Measurements from ENCODE around the gene RHOBTB3. TPM values are rescaled to one million over a fixed set of nuclear protein-coding genes. Genes with fewer than 3 reads are reported as not detected.

RHOBTB3 gene
- total and polyA plus RNA-seq, 10 of the 15 experiments (the other 5 are each of a cell fraction or from before 2014, with no cell fraction given): 3.6 to 42.8 (median 8.4) TPM

DNA sequence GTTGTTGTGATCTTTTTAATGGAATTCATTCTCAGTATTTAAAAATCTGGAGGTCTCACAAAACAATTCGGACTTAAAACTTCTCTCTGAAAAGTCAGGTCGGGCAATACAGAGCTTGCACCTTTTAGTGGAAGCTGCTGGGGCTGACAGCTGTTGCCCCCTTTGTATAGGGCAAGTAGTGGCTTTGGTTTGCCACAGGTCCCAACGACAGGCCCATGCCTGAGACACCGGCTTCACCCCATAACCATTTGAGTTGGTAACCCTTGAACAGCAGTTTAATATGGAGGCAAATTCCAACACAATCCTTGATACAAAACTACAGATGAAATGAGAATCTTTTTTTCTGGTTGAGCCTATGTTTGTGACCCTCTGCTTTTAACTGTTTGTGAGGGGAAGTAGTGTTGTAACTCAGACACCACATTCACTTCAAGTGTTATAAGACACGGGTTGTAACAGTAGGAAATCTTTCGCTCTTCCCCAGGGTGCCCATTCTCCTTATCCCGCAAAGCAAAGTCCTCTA lies 92.1 kb downstream of the RHOBTB3 start:
- ChIA-PET SMC1A (ENCODE audit: uncharacterized antibody, unreplicated experiment) (interaction anchor here (0.6 to 15.2 kb wide), 20 partner anchors 8 to 256 kb away, joined by 3 to 320 read pairs (median 7); partner anchors contain the start of genes RFESD and RHOBTB3), CTCF (interaction anchor here (0.8 to 11.4 kb wide), 18 partner anchors 9 to 178 kb away, joined by 3 to 145 read pairs (median 4); partner anchors contain the start of gene RFESD), RAD21 (ENCODE audit: unreplicated experiment) (interaction anchor here (0.9 to 12.7 kb wide), 14 partner anchors 8 to 178 kb away, joined by 3 to 186 read pairs (median 8); partner anchors contain the start of genes RFESD and RHOBTB3), POLR2A (interaction anchor here (0.9 to 10.1 kb wide), 14 partner anchors 8 to 751 kb away, joined by 3 to 153 read pairs (median 4); partner anchors contain the start of gene RFESD)
- FAIRE-seq (no peak), DNase-seq (ENCODE audit: low read depth, low spot score) (no peak), ATAC-seq (peak; percentile 25)
- H3K4me3 ChIP-seq: peak overlapping the region; percentile 87
- H2AFZ ChIP-seq (ENCODE audit: control insufficient read depth, low read depth, low read length): peak overlapping the region; percentile 85
- no peaks in the 10 kb centered on the region for H4K20me1 ChIP-seq (ENCODE audit: control insufficient read depth, insufficient read depth)
- H3K36me3 ChIP-seq (ENCODE audit: control insufficient read depth in 2 of 2, insufficient read depth in 2 of 2, low read length in 1 of 2): no peaks in the 10 kb centered on the region
- peak overlapping the region; percentile 76 for H3K9ac ChIP-seq (ENCODE audit: control insufficient read depth, insufficient read depth, low read length)
- in situ Hi-C loops (cut with MboI) (no loop called here), intact Hi-C loops (cut with micrococcal nuclease; ENCODE audit: unreplicated experiment) (loop anchor here (5.0 kb wide), 1 partner anchor 91 kb away; the partner anchor contains the start of gene RHOBTB3)
- H3K4me2 ChIP-seq (ENCODE audit: control insufficient read depth, insufficient read depth): peak overlapping the region; percentile 99
- TSS peak; percentile 57 for BruUV-seq (replicated peaks)
- peaks cover 43% of the 10 kb centered on the region for H3K79me2 ChIP-seq (ENCODE audit: control insufficient read depth, insufficient read depth, low read length)
- peaks cover 25% of the 10 kb centered on the region for H3K4me1 ChIP-seq (ENCODE audit: control insufficient read depth, insufficient read depth, low read length)
- 10% methylated on average over 7 of the region's 7 CpGs for WGBS (ENCODE audit: insufficient coverage, insufficient replicate concordance, low lambda C conversion rate, missing lambda C conversion rate)
- H3K27me3 ChIP-seq (replicated peaks in 1 of 2; ENCODE audit: control insufficient read depth in 2 of 2, insufficient read depth in 2 of 2, low read length in 1 of 2): no peaks in the 10 kb centered on the region
- no peaks in the 10 kb centered on the region for H3K9me3 ChIP-seq (replicated peaks; ENCODE audit: control insufficient read depth, insufficient read depth, low read length)
- H3K27ac ChIP-seq (ENCODE audit: control insufficient read depth, insufficient read depth): peak overlapping the region; percentile 86
- TF ChIP-seq SUPT20H (IDR thresholded peaks at IDR 0.05; ENCODE audit: borderline replicate concordance, control insufficient read depth, low read depth, low read length): no peak
- no peak; a peak in 1 of 4 replicates for TF ChIP-seq EP300 (IDR thresholded peaks at IDR 0.05; ENCODE audit: borderline replicate concordance in 1 of 2, control insufficient read depth in 1 of 2, low read depth in 2 of 2, low read length in 2 of 2)
- no peak for TF ChIP-seq PML (IDR thresholded peaks at IDR 0.05; ENCODE audit: low read length)
- TF ChIP-seq MYC (IDR thresholded peaks at IDR 0.05; ENCODE audit: insufficient read depth, insufficient read length, insufficient replicate concordance, low read length, severe bottlenecking): no peak
- no peak for TF ChIP-seq HDAC6 (IDR thresholded peaks at IDR 0.05; ENCODE audit: unreplicated experiment)
- TF ChIP-seq RUNX3 (IDR thresholded peaks at IDR 0.05; ENCODE audit: low read length): peak; percentile 40; the same call in 1 of the 2 replicates
- TF ChIP-seq, protein P1, sequence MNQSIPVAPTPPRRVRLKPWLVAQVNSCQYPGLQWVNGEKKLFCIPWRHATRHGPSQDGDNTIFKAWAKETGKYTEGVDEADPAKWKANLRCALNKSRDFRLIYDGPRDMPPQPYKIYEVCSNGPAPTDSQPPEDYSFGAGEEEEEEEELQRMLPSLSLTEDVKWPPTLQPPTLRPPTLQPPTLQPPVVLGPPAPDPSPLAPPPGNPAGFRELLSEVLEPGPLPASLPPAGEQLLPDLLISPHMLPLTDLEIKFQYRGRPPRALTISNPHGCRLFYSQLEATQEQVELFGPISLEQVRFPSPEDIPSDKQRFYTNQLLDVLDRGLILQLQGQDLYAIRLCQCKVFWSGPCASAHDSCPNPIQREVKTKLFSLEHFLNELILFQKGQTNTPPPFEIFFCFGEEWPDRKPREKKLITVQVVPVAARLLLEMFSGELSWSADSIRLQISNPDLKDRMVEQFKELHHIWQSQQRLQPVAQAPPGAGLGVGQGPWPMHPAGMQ (IDR thresholded peaks at IDR 0.05; ENCODE audit: borderline replicate concordance): no peak
- no peak for TF ChIP-seq CREM (IDR thresholded peaks at IDR 0.05; ENCODE audit: low read depth)
- no peak for TF ChIP-seq SMARCA5 (IDR thresholded peaks at IDR 0.05)
- TF ChIP-seq BRCA1 (IDR thresholded peaks at IDR 0.05; ENCODE audit: low read depth, low read length): no peak
- no peak for TF ChIP-seq TBL1XR1 (IDR thresholded peaks at IDR 0.05; ENCODE audit: low read depth, low read length)
- no peak for TF ChIP-seq RELB (IDR thresholded peaks at IDR 0.05; ENCODE audit: low read depth)
- TF ChIP-seq ETV6 (conservative IDR thresholded peaks at IDR 0.05 in 1 of 2, IDR thresholded peaks at IDR 0.05 in 1 of 2; ENCODE audit: borderline replicate concordance in 1 of 2, low read depth in 1 of 2): no peak
- no peak for TF ChIP-seq BACH1 (IDR thresholded peaks at IDR 0.05; ENCODE audit: borderline replicate concordance)
- 0 out of 2 replicates have a peak, but pooled peaks have one; percentile 6 for TF ChIP-seq NKRF (conservative IDR thresholded peaks at IDR 0.05)
- TF ChIP-seq ATF7 (IDR thresholded peaks at IDR 0.05; ENCODE audit: low read depth): no peak
- no peak for TF ChIP-seq NRF1 (conservative IDR thresholded peaks at IDR 0.05; ENCODE audit: low read depth, low read length)
- no peak for TF ChIP-seq EGR1 (IDR thresholded peaks at IDR 0.05; ENCODE audit: borderline replicate concordance in 1 of 2, low read depth in 2 of 2, low read length in 2 of 2)
- no peak for TF ChIP-seq MXI1 (IDR thresholded peaks at IDR 0.05; ENCODE audit: low read depth, low read length)
